SK-N-SH (cell line): Measurements from ENCODE around the gene PRKACA. TPM values are rescaled to one million over a fixed set of nuclear protein-coding genes. Genes with fewer than 3 reads are reported as not detected.

Source experiments
- CTCF ChIA-PET: fragments of 300-600, 350-600 bp; formaldehyde crosslinking; extraction: SDS; loops from one replicate; lab custom pipeline; 2021; lab: Yijun Ruan, JAX
- POLR2A ChIA-PET: fragments of 350-600 bp; sonication (Branson Sonifier 250); formaldehyde crosslinking; extraction: SDS; loops from one replicate; lab custom pipeline; 2020; ENCODE audit warnings: antibody characterized with exemption, inconsistent platforms; lab: Yijun Ruan, JAX
- DNase-seq: peaks from one replicate; pipeline ENCODE4 v3.0.0; 2012
- H2AFZ ChIP-seq: fragments of 200-600 bp; sonication (generic); 2 replicates; pipeline ENCODE4 v1.8.1; 2016; ENCODE audit warnings: antibody characterized with exemption, mild to moderate bottlenecking, low read depth
- H3F3A ChIP-seq: fragments of 200-600 bp; sonication (generic); replicated peaks from 2 replicates; pipeline ENCODE3; 2016; ENCODE audit warnings: antibody characterized with exemption, mild to moderate bottlenecking; ENCODE audit not compliant: insufficient read depth
- H3K27ac ChIP-seq, 2 experiments: fragments of 200-500 bp in 1 of 2; fragments of 200-600 bp in 1 of 2; sonication (Bioruptor generic) in 1 of 2; sonication (generic), shearing (Covaris generic) in 1 of 2; 2 replicates each; pipeline versions ENCODE4 v1.5.1 to v1.6.1; 2014 to 2016; ENCODE audit warnings: low read depth in 2 of 2, inconsistent platforms in 1 of 2, low read length in 1 of 2, mild to moderate bottlenecking in 1 of 2, mixed read lengths in 1 of 2
- H3K27me3 ChIP-seq: fragments of 200-600 bp; sonication (generic), shearing (Covaris generic); 2 replicates; pipeline ENCODE4 v1.6.1; 2016; ENCODE audit warnings: mixed run types; ENCODE audit not compliant: insufficient read depth
- H3K36me3 ChIP-seq, 2 experiments: fragments of 200-500 bp in 1 of 2; fragments of 200-600 bp in 1 of 2; sonication (Bioruptor generic) in 1 of 2; sonication (generic) in 1 of 2; replicated peaks in 1 of 2; 2 replicates each; pipeline versions ENCODE3 to v1.5.1; 2014 to 2016; ENCODE audit warnings: low read length in 1 of 2, mild to moderate bottlenecking in 1 of 2; ENCODE audit not compliant: insufficient read depth in 2 of 2, control insufficient read depth in 1 of 2
- H3K4me1 ChIP-seq, 2 experiments: fragments of 200-500 bp in 1 of 2; fragments of 200-600 bp in 1 of 2; sonication (Bioruptor generic) in 1 of 2; sonication (generic), shearing (Covaris generic) in 1 of 2; 2 replicates each; pipeline versions ENCODE4 v1.5.1 to v1.6.1; 2014 to 2016; ENCODE audit warnings: low read depth in 1 of 2, low read length in 1 of 2, mixed run types in 1 of 2; ENCODE audit not compliant: insufficient read depth in 2 of 2, control insufficient read depth in 1 of 2
- H3K4me2 ChIP-seq: fragments of 200-600 bp; sonication (generic), shearing (Covaris generic); 2 replicates; pipeline ENCODE4 v1.6.1; 2017; ENCODE audit warnings: mixed run types
- H3K4me3 ChIP-seq, 2 experiments: fragments of 200-500 bp in 1 of 2; fragments of 200-600 bp in 1 of 2; sonication (Bioruptor generic) in 1 of 2; sonication (generic), shearing (Covaris generic) in 1 of 2; 2 replicates each; pipeline versions ENCODE4 v1.5.1 to v1.8.1; 2014 to 2016; ENCODE audit warnings: low read depth in 2 of 2, inconsistent platforms in 1 of 2, low read length in 1 of 2, mild to moderate bottlenecking in 1 of 2, mixed read lengths in 1 of 2, moderate library complexity in 1 of 2
- H3K79me2 ChIP-seq: fragments of 200-600 bp; sonication (generic); 2 replicates; pipeline ENCODE4 v1.8.1; 2017; ENCODE audit warnings: mild to moderate bottlenecking; ENCODE audit not compliant: insufficient read depth
- H3K9ac ChIP-seq: fragments of 200-600 bp; sonication (generic); 2 replicates; pipeline ENCODE4 v1.6.1; 2017; ENCODE audit warnings: mixed run types
- H3K9me2 ChIP-seq: fragments of 200-600 bp; sonication (generic); 2 replicates; pipeline ENCODE4 v1.6.1; 2017; ENCODE audit warnings: mixed run types
- H3K9me3 ChIP-seq: fragments of 200-600 bp; sonication (generic); 2 replicates; pipeline ENCODE4 v1.6.1; 2017; ENCODE audit warnings: mixed run types, mild to moderate bottlenecking, moderate library complexity
- H4K20me1 ChIP-seq: fragments of 200-600 bp; sonication (generic); 2 replicates; pipeline ENCODE4 v1.6.1; 2017; ENCODE audit warnings: mild to moderate bottlenecking, mixed run types; ENCODE audit not compliant: insufficient read depth
- EZH2phosphoT487 ChIP-seq: fragments of 200-600 bp; sonication (generic); IDR thresholded peaks from 2 replicates; pipeline ENCODE4 v1.6.1; 2017; ENCODE audit warnings: low read depth, mixed run types, mild to moderate bottlenecking, antibody characterized with exemption, moderate library complexity, borderline replicate concordance
- FOXJ3 ChIP-seq: sonication (generic); formaldehyde crosslinking; IDR thresholded peaks from 2 replicates; pipeline ENCODE4 v1.5.1; 2020; ENCODE audit warnings: mild to moderate bottlenecking, missing genetic modification reagents
- GATA2 ChIP-seq: sonication (generic); formaldehyde crosslinking; IDR thresholded peaks from 2 replicates; pipeline ENCODE4 v1.5.0; 2020; ENCODE audit warnings: mild to moderate bottlenecking, missing genetic modification reagents
- JUND ChIP-seq: IDR thresholded peaks from 2 replicates; pipeline ENCODE4 v1.4.0; 2012
- RCOR1 ChIP-seq: fragments of 150-350 bp; IDR thresholded peaks from 2 replicates; pipeline ENCODE4 v1.6.1; 2017; ENCODE audit warnings: antibody characterized with exemption, low read length
- RXRA ChIP-seq: IDR thresholded peaks from 2 replicates; pipeline ENCODE4 v1.4.0; 2012; ENCODE audit warnings: low read depth, mild to moderate bottlenecking, borderline replicate concordance
- SMC3 ChIP-seq: IDR thresholded peaks from 2 replicates; pipeline ENCODE4 v1.6.1; 2012; ENCODE audit warnings: low read depth, low read length, improper control_type of control experiment
- TCF12 ChIP-seq: IDR thresholded peaks from 2 replicates; pipeline ENCODE4 v1.4.0; 2012
- USF1 ChIP-seq: IDR thresholded peaks from 2 replicates; pipeline ENCODE4 v1.4.0; 2012; ENCODE audit warnings: low read depth, borderline replicate concordance
- WGBS: methylation state at CpG from one replicate; pipeline ENCODE4 v1.1.6; 2017; ENCODE audit warnings: low lambda C conversion rate; 5-methylcytosine and 5-hydroxymethylcytosine counted together
- polyA plus RNA-seq, 3 experiments: library from polyadenylated mRNA; depleted of rRNA; stranded (reverse); fragments of >200 nt; gene quantifications; 2 replicates each; pipeline ENCODE4 v1.2.3, GENCODE V29; 2012

PRKACA gene
- polyA plus RNA-seq, 1 of the 3 experiments (the other 2 are of a cell fraction), result 48.4 TPM

DNA sequence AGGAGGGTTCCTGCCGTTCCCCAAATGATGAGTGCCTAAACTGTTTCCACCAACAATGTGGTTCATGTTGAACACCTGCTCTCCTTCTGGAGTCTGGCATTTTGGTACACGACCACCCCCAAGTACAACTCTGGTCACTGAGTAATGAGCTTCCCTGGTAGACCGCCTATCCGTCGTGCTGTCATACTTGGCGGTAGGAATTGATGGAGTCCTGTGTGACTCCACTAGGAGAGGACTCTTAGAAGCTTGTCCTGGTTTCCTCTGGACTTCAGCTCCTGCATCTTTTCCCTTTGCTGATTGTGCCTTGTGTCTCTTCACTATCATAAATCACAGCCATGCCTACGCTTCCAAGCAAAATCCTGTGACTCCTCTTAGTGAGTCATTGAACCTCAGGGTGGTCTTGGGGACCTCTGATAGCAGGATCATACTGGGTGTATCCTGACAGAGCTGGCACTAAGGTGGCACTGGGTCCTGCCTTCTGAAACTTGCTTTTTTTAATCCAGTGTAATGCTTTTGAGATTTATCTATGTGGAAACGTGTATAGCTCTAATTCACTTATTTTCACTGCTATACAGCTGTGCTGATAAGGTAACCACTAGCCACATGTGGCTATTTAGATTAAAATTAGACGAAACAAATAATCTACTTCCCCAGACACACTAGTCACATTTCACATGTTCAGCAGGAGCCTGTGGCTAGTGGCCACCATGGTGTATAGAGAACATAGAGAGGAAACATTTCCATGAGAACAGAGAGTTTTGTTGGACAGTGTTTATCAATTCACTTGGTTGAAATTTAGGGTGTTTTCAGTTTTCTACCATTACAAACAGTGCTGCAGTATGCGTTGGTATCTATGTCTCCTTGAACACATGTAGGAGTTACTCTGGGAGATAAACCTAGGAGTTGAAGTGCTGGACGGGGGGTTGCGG, 25.0 kb upstream of the PRKACA start:
- Histone ChIP-seq H3K36me3 (no peaks in the 10 kb centered on the region), H3F3A (peaks cover 15% of the 10 kb centered on the region), H3K4me1 (peaks cover 0 to 3% of the 10 kb centered on the region in 2 experiments; a peak in 1 of 4 replicates), H3K9me3 (no peaks in the 10 kb centered on the region), H3K9me2 (no peaks in the 10 kb centered on the region), H3K27me3 (no peaks in the 10 kb centered on the region), H3K4me2 (no peak overlapping the region), H4K20me1 (no peaks in the 10 kb centered on the region), H2AFZ (no peak overlapping the region), H3K4me3 (no peak overlapping the region), H3K9ac (no peak overlapping the region), H3K79me2 (peaks cover 8% of the 10 kb centered on the region; the same call in 1 of the 2 replicates), H3K27ac (no peak overlapping the region)
- ChIA-PET POLR2A (interaction anchor here (1.0 kb wide), 1 partner anchor 329 kb away, joined by 3 read pairs; no protein-coding TSS in a partner anchor), CTCF (interaction anchor here (0.9 to 18.9 kb wide), 3 partner anchors 74 to 264 kb away, joined by 3 to 256 read pairs (median 4); no protein-coding TSS in a partner anchor)
- whole genome bisulfite sequencing, result 90% methylated on average over 12 of the region's 12 CpGs
- TF ChIP-seq JUND (no peak), GATA2 (CRISPR knock-in tag) (0 out of 2 replicates have a peak, but pooled peaks have one; percentile 6), USF1 (no peak), RCOR1 (no peak), TCF12 (no peak), SMC3 (no peak), RXRA (no peak)
- DNase-seq, result no peak

DNA sequence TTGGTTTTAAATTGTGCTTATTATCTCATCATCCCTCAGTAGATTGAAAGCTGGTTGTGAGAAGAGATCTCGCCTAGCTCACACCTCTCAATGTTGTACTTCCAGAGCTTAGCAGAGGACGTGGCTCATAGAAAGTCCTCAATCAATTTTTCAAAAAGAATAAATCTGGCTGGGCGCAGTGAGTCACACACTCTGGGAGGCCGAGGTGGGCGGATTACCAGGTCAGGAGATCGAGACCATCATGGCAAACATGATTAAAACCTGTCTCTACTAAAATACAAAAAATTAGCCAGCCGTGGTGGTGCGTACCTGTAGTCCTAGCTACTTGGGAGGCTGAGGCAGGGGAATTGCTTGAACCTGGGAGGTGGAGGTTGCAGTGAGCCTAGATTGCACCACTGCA, 23.5 kb upstream of the PRKACA start:
- H3K36me3 ChIP-seq, result no peaks in the 10 kb centered on the region
- H3K27me3 ChIP-seq, result no peaks in the 10 kb centered on the region
- H3K4me3 ChIP-seq, result no peak overlapping the region
- POLR2A ChIA-PET, result interaction anchor here (0.6 kb wide), 1 partner anchor 23 kb away, joined by 3 read pairs; no protein-coding TSS in a partner anchor
- TF ChIP-seq FOXJ3 (no peak), EZH2phosphoT487 (no peak), GATA2 (CRISPR knock-in tag) (no peak)
- no peaks in the 10 kb centered on the region for H3K9me2 ChIP-seq
- no peak overlapping the region for H3K27ac ChIP-seq
- no peak overlapping the region for H3K4me2 ChIP-seq
- no peak overlapping the region for H3K9ac ChIP-seq
- H3K79me2 ChIP-seq, result peaks cover 8% of the 10 kb centered on the region; the same call in 1 of the 2 replicates
- peaks cover 20% of the 10 kb centered on the region for H3F3A ChIP-seq
- peaks cover 0 to 3% of the 10 kb centered on the region in 2 experiments; a peak in 1 of 4 replicates for H3K4me1 ChIP-seq
- CTCF ChIA-PET, result interaction anchor here (0.9 to 18.9 kb wide), 4 partner anchors 76 to 339 kb away, joined by 3 to 256 read pairs (median 4); no protein-coding TSS in a partner anchor
- DNase-seq, result no peak
- H2AFZ ChIP-seq, result no peak overlapping the region
- H4K20me1 ChIP-seq, result no peaks in the 10 kb centered on the region
- no peaks in the 10 kb centered on the region for H3K9me3 ChIP-seq
- 95% methylated on average over 8 of the region's 8 CpGs for WGBS
